ENCODE measurements around the gene HOTAIR.

DNA sequence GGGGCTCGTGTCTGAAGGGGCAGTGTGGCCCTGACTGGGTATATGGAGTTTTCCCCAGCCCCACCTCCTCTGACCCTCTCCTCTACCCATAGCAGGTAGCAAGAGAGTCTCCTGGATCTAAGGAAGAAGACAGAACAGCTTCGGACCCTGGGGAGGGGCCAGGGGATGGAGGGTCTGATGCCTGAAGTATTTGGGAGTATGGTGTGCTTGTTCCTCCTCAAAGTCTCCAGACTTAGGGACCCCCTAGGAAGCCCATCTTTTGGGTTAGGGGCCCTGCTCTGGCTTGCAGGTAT lies 33.5 kb upstream of the HOTAIR start:
- TF ChIP-seq, protein P1, sequence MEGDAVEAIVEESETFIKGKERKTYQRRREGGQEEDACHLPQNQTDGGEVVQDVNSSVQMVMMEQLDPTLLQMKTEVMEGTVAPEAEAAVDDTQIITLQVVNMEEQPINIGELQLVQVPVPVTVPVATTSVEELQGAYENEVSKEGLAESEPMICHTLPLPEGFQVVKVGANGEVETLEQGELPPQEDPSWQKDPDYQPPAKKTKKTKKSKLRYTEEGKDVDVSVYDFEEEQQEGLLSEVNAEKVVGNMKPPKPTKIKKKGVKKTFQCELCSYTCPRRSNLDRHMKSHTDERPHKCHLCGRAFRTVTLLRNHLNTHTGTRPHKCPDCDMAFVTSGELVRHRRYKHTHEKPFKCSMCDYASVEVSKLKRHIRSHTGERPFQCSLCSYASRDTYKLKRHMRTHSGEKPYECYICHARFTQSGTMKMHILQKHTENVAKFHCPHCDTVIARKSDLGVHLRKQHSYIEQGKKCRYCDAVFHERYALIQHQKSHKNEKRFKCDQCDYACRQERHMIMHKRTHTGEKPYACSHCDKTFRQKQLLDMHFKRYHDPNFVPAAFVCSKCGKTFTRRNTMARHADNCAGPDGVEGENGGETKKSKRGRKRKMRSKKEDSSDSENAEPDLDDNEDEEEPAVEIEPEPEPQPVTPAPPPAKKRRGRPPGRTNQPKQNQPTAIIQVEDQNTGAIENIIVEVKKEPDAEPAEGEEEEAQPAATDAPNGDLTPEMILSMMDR (IDR thresholded peaks at IDR 0.05) = no peak
- no peak for TF ChIP-seq POLR2A (IDR thresholded peaks at IDR 0.05)
